Hepatic stellate cell (primary cell): ENCODE data around the gene CTDP1.

Experiments
- DNase-seq: peaks from one replicate; pipeline ENCODE4 v3.0.0; 2011; ENCODE audit warnings: low spot score

Gene CTDP1

GRCh38 chr18:79702906-79703305 lies 23.3 kb downstream of the CTDP1 start:
- no peak for DNase-seq

- no peak for DNase-seq
These were observed 25.0 kb downstream of the CTDP1 start for GRCh38 chr18:79704631-79705030.

DNA sequence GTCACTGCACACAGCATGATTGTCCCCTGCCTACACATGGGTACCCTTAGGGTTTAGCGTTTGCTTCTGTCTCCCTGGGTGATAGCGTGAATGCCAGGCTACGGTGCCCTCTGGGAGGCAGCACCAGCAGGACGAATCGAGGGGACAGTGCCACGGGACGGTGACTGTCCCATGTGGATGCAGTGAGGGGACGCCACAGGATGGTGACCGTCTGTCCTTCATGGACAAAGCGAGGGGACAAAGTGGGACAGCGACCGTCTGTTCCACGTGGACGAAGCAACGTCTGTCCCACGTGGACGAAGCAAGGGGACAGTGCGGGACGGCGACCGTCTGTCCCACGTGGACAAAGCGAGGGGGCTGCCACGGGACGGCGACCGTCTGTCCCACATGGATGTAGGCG lies 25.7 kb downstream of the CTDP1 start:
- DNase-seq = no peak

DNA sequence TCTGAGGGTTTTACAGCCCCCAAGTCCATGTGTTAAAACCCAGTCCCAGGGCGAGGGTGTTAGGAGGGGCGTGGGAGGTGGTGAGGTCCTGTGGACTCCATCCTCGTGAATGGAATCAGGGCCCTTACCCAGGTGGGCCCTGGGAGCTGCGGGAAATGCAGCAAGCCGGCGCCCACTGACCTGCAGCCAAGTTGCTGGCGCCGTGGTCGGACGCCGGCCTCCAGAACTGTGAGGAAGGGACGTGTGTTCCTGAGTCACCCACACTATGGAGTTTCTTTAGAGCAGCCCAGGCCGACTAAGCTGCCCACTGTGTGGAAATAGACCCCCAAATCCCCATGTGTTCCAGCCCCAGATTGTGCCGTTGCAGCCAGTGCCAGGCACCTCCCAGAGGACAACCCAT lies 26.4 kb downstream of the CTDP1 start:
- DNase-seq = no peak

- DNase-seq = no peak
These were observed 27.1 kb downstream of the CTDP1 start for GRCh38 chr18:79706658-79707057.

DNA sequence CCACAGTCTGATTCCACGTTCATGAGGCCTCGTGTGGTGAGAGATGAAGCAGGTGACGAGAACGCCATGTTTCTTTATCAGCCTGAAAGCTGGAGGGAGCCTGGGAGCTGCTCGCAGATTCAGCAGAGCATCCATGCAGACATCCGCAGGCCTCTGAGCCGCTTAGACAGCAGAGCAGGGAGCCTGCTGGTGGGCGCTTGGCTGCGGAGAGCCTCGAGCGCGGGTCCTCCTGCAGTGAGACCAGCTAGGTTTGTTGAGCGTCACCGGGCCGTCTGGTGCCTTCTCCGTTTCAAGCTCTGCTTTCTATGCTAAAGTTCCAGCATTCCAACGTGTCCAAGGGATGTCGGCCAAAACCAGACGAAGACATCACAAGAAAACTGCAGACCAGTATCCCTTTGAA lies 27.6 kb downstream of the CTDP1 start:
- no peak for DNase-seq

- no peak for DNase-seq
These were observed 28.1 kb downstream of the CTDP1 start for GRCh38 chr18:79707671-79708070.

GRCh38 chr18:79708412-79708811 lies 28.8 kb downstream of the CTDP1 start:
- DNase-seq = no peak

GRCh38 chr18:79712206-79712857 lies 32.7 kb downstream of the CTDP1 start:
- DNase-seq = no peak

DNA sequence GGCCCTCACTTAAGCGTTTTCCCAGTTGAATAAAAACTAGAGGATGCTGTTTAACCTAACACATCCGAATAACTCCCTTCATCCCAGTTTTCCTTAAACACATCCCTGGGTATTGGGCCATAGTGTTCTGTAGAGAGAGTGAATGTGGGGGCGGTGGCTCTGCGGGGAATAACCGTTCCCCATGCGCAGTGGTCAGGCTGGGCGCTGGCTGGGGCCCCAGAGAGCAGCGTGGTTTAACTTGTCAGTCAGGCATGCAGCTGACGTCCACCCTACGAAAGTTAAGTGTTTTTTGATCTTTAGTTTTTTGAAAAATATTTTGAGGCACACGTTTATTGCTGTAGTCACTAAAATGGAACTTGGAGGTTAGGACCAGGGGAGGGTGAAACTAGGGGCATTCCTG lies 33.7 kb downstream of the CTDP1 start:
- no peak for DNase-seq

GRCh38 chr18:79714531-79715240 lies 35.1 kb downstream of the CTDP1 start:
- DNase-seq = no peak

GRCh38 chr18:79715280-79715679 lies 35.7 kb downstream of the CTDP1 start:
- no peak for DNase-seq

DNA sequence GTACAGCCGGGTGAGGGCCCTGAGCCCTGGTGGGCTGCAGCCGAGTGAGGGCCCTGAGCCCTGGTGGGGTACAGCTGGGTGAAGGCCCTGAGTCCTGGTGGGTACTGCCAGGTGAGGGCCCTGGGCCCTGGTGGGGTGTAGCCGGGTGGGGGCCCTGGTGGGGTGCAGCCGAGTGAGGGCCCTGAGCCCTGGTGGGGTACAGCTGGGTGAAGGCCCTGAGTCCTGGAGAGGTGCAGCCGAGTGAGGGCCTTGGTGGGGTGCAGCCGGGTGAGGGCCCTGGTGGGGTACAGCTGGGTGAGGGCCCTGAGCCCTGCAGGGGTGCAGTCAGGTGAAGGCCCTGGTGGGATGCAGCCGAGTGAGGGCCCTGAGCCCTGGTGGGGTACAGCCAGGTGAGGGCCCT lies 37.5 kb downstream of the CTDP1 start:
- no peak for DNase-seq

DNA sequence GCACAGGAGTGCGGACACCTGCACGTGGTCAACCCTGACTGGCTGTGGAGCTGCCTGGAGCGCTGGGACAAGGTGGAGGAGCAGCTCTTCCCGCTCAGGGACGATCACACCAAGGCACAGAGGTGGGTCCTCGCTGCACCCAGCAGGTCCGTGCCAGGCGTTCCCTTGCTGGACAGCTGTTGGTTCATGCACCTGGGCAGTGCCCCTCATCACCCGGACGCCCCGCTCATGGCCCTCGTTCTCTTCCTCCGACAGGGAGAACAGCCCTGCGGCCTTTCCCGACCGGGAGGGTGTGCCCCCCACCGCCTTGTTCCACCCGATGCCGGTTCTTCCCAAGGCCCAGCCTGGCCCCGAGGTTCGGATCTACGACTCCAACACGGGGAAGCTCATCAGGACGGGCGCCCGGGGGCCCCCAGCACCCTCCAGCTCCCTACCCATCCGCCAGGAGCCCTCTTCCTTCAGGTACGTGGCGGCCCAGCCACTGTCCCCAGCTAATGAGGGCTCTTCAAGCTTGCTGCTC lies 38.0 kb downstream of the CTDP1 start:
- no peak for DNase-seq

GRCh38 chr18:79718126-79718525 lies 38.5 kb downstream of the CTDP1 start:
- DNase-seq = no peak

- DNase-seq = no peak
These were observed 39.4 kb downstream of the CTDP1 start for GRCh38 chr18:79718878-79719477.

GRCh38 chr18:79719478-79720358 lies 40.1 kb downstream of the CTDP1 start:
- DNase-seq = peak; percentile 23

DNA sequence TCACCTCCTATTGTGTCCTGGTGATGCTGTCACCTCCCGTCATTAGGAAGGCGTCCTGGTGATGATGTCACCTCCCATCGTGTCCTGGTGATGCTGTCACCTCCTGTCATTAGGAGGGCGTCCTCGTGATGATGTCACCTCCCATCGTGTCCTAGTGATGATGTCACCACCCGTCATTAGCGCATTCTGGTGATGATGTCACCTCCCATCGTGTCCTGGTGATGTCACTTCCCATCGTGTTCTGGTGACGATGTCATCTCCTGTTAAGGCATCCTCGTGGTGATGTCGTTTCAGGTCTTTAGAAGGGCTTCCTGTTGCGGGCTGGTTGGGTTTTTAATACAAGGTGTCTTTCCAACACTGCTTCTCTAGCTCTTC lies 40.7 kb downstream of the CTDP1 start:
- no peak for DNase-seq

GRCh38 chr18:79723036-79723435 lies 43.4 kb downstream of the CTDP1 start:
- no peak for DNase-seq

GRCh38 chr18:79723628-79724027 lies 44.0 kb downstream of the CTDP1 start:
- no peak for DNase-seq

- no peak for DNase-seq
These were observed 44.9 kb downstream of the CTDP1 start for GRCh38 chr18:79724299-79725080.

DNA sequence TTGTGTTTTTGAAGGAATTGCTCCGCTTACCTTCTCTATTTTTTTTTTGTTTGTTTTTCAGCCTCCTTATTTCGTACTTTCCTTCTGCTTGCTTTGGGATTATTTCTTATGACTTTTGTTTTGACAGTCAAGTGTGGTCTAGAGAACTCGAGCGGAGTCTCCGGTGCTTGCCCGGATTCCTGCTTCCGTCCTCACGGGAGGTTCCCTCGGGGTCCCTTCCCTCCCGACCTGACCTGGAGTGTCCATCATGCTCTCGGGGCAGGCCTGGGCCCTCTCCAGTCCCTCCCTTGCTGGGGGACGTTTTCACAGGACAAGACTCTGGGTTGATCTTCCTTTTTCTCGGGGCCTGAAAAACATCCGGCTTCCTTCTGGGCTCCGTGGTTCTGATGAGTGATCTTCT lies 45.9 kb downstream of the CTDP1 start:
- no peak for DNase-seq
